ENCODE results near the gene SEPHS1. TPM values are rescaled to one million over a fixed set of nuclear protein-coding genes. Genes with fewer than 3 reads are reported as not detected.

SEPHS1 gene
- total RNA-seq, 1 donor: 18.1 TPM

- TF ChIP-seq, protein P1, sequence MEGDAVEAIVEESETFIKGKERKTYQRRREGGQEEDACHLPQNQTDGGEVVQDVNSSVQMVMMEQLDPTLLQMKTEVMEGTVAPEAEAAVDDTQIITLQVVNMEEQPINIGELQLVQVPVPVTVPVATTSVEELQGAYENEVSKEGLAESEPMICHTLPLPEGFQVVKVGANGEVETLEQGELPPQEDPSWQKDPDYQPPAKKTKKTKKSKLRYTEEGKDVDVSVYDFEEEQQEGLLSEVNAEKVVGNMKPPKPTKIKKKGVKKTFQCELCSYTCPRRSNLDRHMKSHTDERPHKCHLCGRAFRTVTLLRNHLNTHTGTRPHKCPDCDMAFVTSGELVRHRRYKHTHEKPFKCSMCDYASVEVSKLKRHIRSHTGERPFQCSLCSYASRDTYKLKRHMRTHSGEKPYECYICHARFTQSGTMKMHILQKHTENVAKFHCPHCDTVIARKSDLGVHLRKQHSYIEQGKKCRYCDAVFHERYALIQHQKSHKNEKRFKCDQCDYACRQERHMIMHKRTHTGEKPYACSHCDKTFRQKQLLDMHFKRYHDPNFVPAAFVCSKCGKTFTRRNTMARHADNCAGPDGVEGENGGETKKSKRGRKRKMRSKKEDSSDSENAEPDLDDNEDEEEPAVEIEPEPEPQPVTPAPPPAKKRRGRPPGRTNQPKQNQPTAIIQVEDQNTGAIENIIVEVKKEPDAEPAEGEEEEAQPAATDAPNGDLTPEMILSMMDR (IDR thresholded peaks at IDR 0.05; ENCODE audit: insufficient read depth, low read depth, low read length): no peak
- no peak for DNase-seq (ENCODE audit: low read depth)
- H3K4me3 ChIP-seq (ENCODE audit: low read depth, low read length): no peak overlapping the region
Observed at GRCh38 chr10:13376297-13376696, 28.2 kb upstream of the SEPHS1 start.

DNA sequence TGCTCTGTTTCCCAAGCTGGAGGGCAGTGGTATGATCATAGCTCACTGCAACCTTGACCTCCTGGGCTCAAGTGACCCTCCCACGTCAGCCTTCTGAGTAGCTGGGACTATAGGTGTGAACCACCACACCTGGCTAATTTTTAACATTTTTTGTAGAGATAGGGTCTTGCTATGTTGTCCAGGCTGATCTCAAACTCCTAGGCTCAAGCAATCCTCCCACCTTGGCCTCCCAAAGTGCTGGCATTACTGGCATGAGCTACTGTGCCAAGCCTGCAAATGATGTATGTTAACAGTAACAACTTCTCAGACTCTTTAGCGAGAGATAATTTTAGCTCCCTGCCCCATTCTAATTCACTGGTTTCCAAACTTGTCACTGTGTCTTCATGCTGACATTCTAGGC is 27.7 kb upstream of the SEPHS1 start:
- TF ChIP-seq, protein P1 (IDR thresholded peaks at IDR 0.05; ENCODE audit: insufficient read depth, low read depth, low read length): no peak
- DNase-seq (ENCODE audit: low read depth): no peak
- no peak overlapping the region for H3K4me3 ChIP-seq (ENCODE audit: low read depth, low read length)

DNA sequence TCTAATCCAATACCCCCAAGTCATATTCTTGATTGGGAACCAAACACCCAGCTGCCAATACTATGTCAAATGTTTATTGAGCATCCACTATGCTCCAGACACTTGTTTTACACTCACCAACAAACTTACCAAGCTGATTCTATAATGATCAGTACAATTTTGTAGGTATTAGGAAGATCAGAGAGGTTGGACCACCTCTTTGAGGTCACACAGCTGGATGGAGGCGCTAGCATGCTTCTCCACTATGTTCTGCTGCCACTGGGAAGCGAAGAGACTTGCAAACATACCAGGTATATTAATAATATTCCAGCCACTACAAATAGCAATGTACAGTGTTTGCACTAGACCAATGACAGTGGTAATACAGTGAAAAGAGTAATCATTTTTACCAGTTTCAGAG is 25.6 kb upstream of the SEPHS1 start:
- no peak for DNase-seq (ENCODE audit: low read depth)
- no peak overlapping the region for H3K4me3 ChIP-seq (ENCODE audit: low read depth, low read length)
- TF ChIP-seq, protein P1 (IDR thresholded peaks at IDR 0.05; ENCODE audit: insufficient read depth, low read depth, low read length): no peak

DNA sequence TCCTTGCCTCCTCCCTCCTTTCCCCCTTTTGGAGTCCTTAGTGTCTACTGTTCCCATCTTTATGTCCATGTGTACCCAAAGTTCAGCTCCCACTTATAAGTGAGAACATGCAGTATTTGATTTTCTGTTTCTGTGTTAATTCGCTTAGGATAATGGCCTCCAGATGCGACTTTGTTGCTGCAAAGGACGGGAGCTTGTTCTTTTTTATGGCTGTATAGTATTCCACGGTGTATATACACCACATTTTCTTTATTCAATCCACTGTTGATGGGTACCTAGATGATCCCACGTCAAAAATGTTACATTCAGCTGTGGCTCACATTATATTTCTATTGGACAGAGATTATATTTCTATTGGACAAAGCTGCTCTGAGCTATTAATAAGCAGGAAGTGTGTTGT is 24.4 kb upstream of the SEPHS1 start:
- H3K4me3 ChIP-seq (ENCODE audit: low read depth, low read length): no peak overlapping the region
- no peak for DNase-seq (ENCODE audit: low read depth)
- TF ChIP-seq, protein P1 (IDR thresholded peaks at IDR 0.05; ENCODE audit: insufficient read depth, low read depth, low read length): no peak

DNA sequence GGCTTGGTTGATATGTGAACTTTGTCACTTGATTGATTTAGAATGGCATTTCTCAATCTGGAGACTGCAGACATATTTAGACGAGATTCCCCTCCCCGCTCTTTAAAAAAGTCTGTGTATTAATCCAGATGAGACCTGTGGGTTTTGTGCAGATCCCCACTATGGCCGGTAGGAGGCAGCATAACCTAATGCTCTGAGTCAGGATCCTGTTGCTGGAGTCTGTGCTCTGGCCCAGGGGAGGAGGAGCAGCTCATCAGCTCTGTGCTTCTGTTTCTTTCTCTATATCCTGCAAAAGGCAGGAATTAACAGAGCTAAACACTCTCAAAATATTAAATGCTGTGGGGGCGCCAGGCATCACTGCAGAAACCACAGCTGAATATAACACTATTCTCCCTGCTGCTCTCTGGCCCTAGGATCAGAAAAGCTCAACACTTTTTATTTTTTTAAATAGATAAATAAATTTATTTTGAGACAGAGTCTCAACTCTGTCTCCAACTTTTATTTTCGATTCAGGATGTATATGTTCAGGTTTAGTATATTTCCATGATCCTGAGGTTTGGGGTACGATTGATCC is 23.9 kb upstream of the SEPHS1 start:
- DNase-seq (ENCODE audit: low read depth): peak; percentile 85
- H3K4me3 ChIP-seq (ENCODE audit: low read depth, low read length): no peak overlapping the region
- TF ChIP-seq, protein P1 (IDR thresholded peaks at IDR 0.05; ENCODE audit: insufficient read depth, low read depth, low read length): peak; percentile 98

DNA sequence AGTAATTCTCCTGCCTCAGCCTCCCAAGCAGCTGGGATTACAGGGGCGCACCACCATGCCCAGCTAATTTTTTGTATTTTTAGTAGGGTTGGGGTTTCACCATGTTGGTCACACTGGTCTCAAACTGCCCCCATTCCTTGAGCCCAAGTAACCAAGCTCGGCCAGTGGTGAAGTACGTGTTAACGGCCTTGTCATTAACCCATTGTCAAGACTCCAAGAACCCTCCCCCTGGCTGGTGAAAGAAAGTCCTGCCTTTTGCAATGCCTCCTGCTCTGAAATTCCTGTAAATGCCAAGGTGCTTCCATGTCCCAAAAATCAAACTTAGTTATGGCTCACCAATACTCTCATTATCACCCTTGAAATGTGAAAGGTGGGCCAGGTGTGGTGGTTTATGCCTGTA is 18.8 kb upstream of the SEPHS1 start:
- DNase-seq (ENCODE audit: low read depth): no peak
- H3K4me3 ChIP-seq (ENCODE audit: low read depth, low read length): no peak overlapping the region
- TF ChIP-seq, protein P1 (IDR thresholded peaks at IDR 0.05; ENCODE audit: insufficient read depth, low read depth, low read length): no peak

DNA sequence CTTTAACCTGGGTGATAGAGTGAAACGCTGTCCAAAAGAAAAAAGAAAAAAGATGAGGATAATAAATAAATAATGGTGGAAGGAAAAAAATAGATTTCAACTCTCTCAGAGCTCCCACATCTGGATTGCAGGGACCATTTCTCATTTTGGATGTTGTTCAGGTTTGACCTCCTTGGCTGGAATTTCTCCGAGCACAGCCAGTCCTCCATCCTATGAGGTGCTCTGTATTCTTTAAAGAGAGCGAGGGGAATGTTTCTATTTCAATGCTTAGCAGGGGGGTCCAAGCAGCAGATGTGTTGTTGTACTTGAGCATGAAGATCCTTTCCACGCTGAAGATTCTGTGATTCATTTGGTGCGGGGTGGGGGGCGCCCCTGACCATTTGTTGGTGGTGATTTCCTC is 17.7 kb upstream of the SEPHS1 start:
- DNase-seq (ENCODE audit: low read depth): no peak
- TF ChIP-seq, protein P1 (IDR thresholded peaks at IDR 0.05; ENCODE audit: insufficient read depth, low read depth, low read length): no peak
- no peak overlapping the region for H3K4me3 ChIP-seq (ENCODE audit: low read depth, low read length)

Measured in fibroblast of villous mesenchyme (primary cell).